Activated gamma-delta T cell treated with anti-CD3 and anti-CD28 coated beads, Interleukin-2, amount 50 U/mL, for 16 hours (primary cell): ENCODE data around the gene CIPC.

Experiments
- DNase-seq: peaks from one replicate; pipeline ENCODE4 v3.0.0-alpha.2; 2020; ENCODE audit warnings: low read depth

Gene CIPC

GRCh38 chr14:77126461-77126990, 28.5 kb downstream of the CIPC start:
- DNase-seq = no peak

GRCh38 chr14:77128414-77128891, 30.4 kb downstream of the CIPC start:
- no peak for DNase-seq

DNA sequence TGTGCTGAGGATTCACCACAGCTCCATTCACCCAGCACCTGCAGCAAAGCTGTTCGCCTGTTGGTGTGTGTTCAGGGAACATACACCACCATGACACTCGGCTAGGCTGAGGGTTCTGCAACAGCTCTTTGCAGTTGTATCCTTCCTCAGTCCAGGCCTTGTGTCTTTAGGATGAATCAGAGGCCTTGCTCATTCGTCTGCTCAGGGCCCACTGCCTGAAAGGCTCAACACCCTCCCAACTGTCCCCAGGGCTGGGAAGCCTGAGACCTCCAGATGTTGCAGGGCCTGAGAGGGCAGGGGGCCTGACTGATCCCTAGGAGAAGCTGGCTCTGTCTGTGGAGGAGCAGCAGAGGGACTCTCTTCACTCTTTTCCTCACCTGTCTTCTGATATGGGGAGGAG, 32.3 kb downstream of the CIPC start:
- DNase-seq = no peak

DNA sequence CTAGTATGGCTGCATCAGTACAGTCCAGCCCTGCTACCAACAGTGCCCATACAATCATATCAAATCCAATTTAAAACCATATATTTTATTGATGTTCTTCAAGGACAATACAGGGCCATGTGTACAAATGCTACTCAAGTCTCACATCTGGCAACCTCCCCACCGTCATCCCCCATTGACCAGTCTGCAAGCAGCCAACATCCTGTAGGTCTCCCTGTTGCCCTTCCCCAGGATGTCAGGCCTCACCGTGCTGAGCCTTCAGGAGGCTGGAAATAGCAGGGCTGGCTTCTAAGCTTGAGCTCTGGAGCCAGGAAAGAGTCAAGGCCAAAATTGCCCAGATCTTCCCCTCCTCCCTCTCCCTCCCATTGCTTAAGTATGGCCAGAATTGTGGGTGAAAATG, 33.1 kb downstream of the CIPC start:
- no peak for DNase-seq

- DNase-seq = no peak
Observed at GRCh38 chr14:77131871-77132486, 33.9 kb downstream of the CIPC start.

DNA sequence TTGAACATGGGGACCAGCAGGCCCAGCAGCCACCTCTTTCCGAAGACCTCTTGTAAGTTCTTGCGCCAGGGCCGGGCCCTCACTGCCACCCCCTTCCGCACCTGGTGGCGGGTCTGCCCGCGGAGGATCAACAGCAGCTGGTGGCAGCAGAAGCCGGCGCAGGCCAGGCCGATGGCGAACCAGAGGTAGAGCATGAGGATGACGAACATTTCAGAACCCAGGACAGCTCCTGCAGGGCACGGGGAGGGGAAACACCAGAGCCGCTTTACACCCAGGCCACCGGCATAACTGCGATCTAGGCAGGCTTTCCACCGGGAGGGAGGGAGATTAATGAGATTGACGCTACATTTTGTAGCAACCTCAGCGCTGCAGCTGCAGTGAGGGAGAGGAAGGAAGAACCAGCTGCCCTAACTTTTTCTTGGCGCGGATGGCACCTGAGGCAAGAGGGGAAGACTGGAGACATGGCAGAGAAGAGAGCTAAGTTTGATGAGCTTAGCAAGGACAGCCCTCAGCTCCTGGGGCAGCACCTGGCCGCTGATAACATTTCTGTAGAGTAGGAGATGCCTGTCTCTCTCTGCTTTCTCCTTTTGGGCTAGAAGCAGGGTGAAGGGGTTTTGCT, 35.8 kb downstream of the CIPC start:
- DNase-seq = peak; percentile 24

- no peak for DNase-seq
Observed at GRCh38 chr14:77139022-77139421, 41.0 kb downstream of the CIPC start.

DNA sequence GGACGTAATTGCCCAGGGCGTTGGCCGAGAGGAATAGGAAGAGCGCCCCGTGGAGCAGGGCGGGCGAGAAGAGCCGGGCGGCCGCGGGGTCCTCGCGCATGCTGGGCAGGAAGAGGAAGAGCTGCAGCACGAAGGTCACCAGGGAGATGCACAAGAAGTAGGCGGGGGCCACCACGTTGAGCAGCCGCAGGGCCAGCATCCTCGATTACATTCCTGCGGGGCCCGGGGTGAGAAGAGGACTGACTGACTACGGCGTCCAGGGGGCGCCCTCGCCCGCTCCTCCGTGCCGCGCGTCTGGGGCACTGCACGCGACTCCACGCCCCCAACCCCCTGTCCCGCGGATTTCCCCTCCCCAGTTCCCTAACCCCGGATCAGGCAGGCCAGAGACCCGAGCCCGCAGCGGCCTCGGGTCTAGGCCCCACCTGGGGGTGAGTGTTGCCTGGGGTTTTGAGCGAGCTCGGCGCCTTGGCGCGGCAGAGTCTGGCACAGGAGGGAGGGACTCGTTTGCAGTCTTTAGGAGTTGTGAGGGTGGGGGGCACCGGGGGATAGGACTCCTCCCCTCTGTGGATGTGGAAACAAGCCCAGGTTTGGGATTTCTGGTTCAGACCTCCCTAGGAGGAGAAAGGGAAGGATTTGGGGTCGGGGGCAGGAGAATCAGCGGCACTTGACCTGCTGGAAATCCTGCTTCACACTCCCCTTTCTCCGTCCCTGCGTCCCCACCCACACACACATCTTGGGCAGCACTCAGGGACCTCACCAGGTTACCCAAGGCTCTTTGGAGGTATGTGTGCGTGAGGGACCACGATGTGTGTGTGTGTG, 41.7 kb downstream of the CIPC start:
- peak; percentile 17 for DNase-seq

GRCh38 chr14:77140359-77141213, 42.5 kb downstream of the CIPC start:
- DNase-seq = no peak

DNA sequence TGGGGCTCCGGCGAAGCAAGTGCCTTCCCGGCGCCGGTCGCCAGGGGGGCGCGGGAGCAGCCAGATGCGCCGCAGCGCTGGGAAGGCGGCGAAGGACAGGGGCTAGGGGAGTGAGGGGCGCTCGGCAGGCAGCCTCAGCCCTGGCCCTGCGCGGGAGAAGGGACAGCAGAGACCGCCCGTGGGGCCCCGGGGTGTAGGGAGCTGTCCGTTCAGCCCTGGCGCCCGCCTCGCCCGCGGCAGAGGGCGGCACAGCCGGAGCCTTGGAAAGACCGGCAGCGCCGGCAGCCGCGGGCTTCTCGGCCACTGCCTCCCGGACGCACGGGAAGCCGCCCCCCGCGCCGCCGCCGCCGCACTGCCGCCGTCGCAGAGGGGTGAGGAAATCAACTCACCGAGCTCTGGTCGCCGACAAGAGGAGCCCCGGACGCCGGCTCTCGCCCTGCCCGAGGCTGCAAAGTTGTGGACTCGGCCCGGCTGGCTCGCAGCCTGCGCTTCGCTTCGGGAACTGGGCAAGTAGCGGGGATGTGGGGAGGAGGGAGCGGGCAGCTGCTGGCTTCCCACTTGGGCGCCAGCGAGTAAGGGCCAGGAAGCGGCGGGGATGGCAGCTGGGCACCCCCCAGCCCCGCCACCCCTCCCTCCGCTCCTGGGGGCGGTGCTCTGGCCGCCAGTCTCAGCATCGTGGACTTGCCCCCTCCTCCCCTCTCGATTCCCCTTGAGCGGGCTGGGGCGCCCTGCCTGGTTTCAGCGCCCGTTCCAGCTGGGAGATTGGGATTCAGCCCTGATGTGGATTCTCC, 43.4 kb downstream of the CIPC start, which contains the start of gene ZDHHC22:
ZDHHC22 (minus strand) TSS at position 578 of the 791 bp plus-strand sequence. CDS start 2,053 bp downstream, outside the sequence.
- no peak for DNase-seq

- DNase-seq = no peak
Observed at GRCh38 chr14:77142005-77142800, 44.1 kb downstream of the CIPC start.

DNA sequence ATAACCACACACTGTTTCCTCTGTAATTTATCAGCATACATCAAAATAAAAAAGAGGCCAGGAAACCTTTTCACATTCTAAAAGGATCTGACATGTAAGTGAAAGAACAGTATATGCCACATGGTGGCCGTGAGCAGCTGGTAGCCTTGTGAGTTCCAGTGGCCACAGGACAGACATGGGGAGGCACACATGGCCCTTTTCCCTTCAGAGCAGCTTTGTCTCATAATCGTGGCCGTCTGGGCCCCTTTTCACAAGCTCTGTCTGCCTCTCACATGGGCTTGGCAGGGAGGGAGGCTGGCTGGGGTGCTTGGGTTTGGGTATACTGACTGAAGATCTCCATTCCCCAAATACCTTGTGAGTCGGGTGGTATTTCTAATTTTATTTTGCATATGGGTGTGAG, 45.0 kb downstream of the CIPC start:
- no peak for DNase-seq

- no peak for DNase-seq
Observed at GRCh38 chr14:77144412-77145115, 46.5 kb downstream of the CIPC start.

- no peak for DNase-seq
Observed at GRCh38 chr14:77145975-77146740, 48.1 kb downstream of the CIPC start.

DNA sequence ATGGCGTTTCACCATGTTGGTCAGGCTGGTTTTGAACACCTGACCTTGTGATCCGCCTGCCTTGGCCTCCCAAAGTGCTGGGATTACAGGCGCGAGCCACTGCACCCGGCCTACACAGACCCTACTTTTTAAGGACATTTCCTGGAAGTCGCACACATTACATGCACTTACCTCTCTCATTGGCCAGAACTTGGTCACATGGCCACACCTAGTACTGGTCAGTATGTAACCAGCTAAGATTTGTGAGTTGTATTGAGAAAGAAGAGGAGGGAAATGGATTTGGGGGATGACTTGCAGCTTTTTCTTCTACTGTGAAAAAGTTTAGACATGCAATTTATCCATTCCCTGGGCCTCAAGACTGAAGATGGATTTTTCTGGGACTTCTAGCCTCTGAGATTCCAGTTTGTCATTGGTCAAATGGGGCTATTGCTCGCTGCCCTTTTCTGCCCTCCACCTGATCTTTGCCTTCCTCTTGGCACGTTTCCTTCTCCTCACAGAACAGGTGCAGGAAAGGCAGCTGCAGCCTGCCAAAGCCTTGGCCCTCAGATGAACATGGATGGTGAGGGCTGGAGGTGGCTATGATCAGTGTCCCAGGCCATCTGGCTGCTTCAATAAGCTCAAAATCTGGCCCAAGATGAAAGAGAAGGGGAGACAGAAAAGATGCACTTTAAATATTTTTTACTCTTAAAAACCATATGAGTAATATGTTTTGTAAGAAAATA, 50.6 kb downstream of the CIPC start:
- no peak for DNase-seq

DNA sequence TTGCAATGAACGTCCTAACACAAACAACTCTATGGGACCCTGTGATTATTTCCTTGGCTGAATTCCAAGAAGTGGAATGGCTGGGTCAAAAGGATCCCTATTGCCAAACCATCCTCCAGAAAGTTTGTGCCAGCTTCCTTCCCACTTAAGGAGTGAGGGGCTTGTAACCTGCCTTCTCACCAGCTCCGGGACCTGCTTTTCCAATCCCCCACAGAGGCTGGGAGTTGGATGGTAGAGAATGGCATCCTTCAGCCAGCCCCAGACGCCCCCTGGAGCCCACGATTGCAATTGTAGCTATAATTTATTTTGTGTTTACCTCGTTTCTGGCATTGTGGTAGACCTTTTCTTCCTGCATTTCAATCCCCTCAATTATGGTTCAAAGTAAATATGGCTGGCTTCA, 53.2 kb downstream of the CIPC start:
- DNase-seq = no peak

GRCh38 chr14:77151918-77152588, 54.0 kb downstream of the CIPC start:
- no peak for DNase-seq
